Aorta (tissue), 5 donors: ENCODE results near the gene RPS18. TPM values are rescaled to one million over a fixed set of nuclear protein-coding genes. Genes with fewer than 3 reads are reported as not detected.

ENCODE experiments used
- ATAC-seq: fragments of 200-7000 bp; cut with Tn5 transposase; one replicate; pipeline ENCODE4 v1.9.1; 2022; ENCODE audit warnings: moderate library complexity; ENCODE audit not compliant: low FRiP score
- DNase-seq, 2 donors: peaks; one replicate each; pipeline ENCODE4 v3.0.0-alpha.2; 2020
- H3K27ac ChIP-seq, 2 donors: one replicate each; pipeline ENCODE4 v1.5.1; 2013; ENCODE audit warnings: low read length in 2 of 2, mild to moderate bottlenecking in 2 of 2, moderate library complexity in 2 of 2, control low read depth in 1 of 2, inconsistent platforms in 1 of 2, low read depth in 1 of 2
- H3K27me3 ChIP-seq, 2 donors: one replicate each; pipeline ENCODE4 v1.6.1; 2013; ENCODE audit warnings: control low read depth in 1 of 2, low read length in 1 of 2, mild to moderate bottlenecking in 1 of 2, moderate library complexity in 1 of 2; ENCODE audit not compliant: insufficient read depth in 2 of 2, control insufficient read depth in 1 of 2
- H3K36me3 ChIP-seq, 2 donors: one replicate each; pipeline ENCODE4 v1.6.1; 2013; ENCODE audit warnings: control low read depth in 1 of 2, low read length in 1 of 2, mild to moderate bottlenecking in 1 of 2; ENCODE audit not compliant: insufficient read depth in 2 of 2, control insufficient read depth in 1 of 2
- H3K4me1 ChIP-seq, 2 donors: one replicate each; pipeline ENCODE4 v1.6.1; 2013; ENCODE audit warnings: low read length in 2 of 2, control low read depth in 1 of 2, mild to moderate bottlenecking in 1 of 2, moderate library complexity in 1 of 2; ENCODE audit not compliant: insufficient read depth in 2 of 2, control insufficient read depth in 1 of 2
- H3K4me3 ChIP-seq, 2 donors: one replicate each; pipeline ENCODE4 v1.5.1; 2013; ENCODE audit warnings: low read length in 2 of 2, control low read depth in 1 of 2, mild to moderate bottlenecking in 1 of 2
- H3K9me3 ChIP-seq: one replicate; pipeline ENCODE4 v1.6.1; 2013; ENCODE audit warnings: mild to moderate bottlenecking, low read length; ENCODE audit not compliant: control insufficient read depth
- WGBS, 2 donors: extraction: QIAGEN DNeasy Blood & Tissue Kit; methylation state at CpG; one replicate each; pipeline ENCODE4 v1.1.7; 2013; 5-methylcytosine and 5-hydroxymethylcytosine counted together
- intact Hi-C, 2 donors: fragments of 100-400 bp; cut with DNase I; formaldehyde crosslinking; loops; one replicate each; pipeline versions ENCODE4 v1.14.2 to v1.15.0; 2022
- polyA plus RNA-seq, 2 donors: library from polyadenylated mRNA; stranded (reverse); fragments of 200-250 nt; gene quantifications; one replicate each; pipeline ENCODE4 v1.2.3, GENCODE V29; 2013
- total RNA-seq, 2 donors: library from RNA; stranded (reverse); fragmentation: NEBNext Ultra II Directional; extraction: Animal tissue kit (Norgen Biotek cat#: 25700); gene quantifications; one replicate each; pipeline ENCODE4 v1.2.1, GENCODE V29; 2021
- donor health status: healthy with polysubstance abuse.
- donor health status: Bipolar disorder and iron deficiency.
- donor health status: DM: no; HTN: no; CAD: no.
- donor health status: DM: no; HTN: no; CAD: no.
- donor health status: DM: yes; HTN: yes; CAD: no.

The RPS18 gene
- total and polyA plus RNA-seq, 4 donors: 1,497 to 5,431 (median 2,893) TPM

GRCh38 chr6:33299237-33299944, 27.5 kb downstream of the RPS18 start:
- H3K4me1 ChIP-seq: no peaks in the 10 kb centered on the region
- H3K36me3 ChIP-seq: peaks cover 0 to 4% of the 10 kb centered on the region in 2 donors
- H3K27ac ChIP-seq: peak overlapping the region; percentile 29 to 84
- 0% methylated on average over 54 of the region's 54 CpGs for WGBS, 2 donors
- peak; percentile 95 to 97 for DNase-seq
- no peaks in the 10 kb centered on the region for H3K27me3 ChIP-seq
- ATAC-seq: peak; percentile 90
- peak overlapping the region; percentile 66 to 75 for H3K4me3 ChIP-seq
- H3K9me3 ChIP-seq: no peaks in the 10 kb centered on the region
- intact Hi-C loops: no loop called here

GRCh38 chr6:33301877-33302276, 30.0 kb downstream of the RPS18 start:
- Histone ChIP-seq H3K36me3 (peaks cover 0 to 4% of the 10 kb centered on the region in 2 donors), H3K4me3 (no peak overlapping the region), H3K9me3 (no peaks in the 10 kb centered on the region), H3K4me1 (no peaks in the 10 kb centered on the region), H3K27me3 (no peaks in the 10 kb centered on the region), H3K27ac (no peak overlapping the region)
- no peak for DNase-seq
- intact Hi-C loops: no loop called here
- WGBS, 2 donors: 90% methylated on average over 3 of the region's 3 CpGs
- ATAC-seq: no peak

GRCh38 chr6:33304216-33304615, 32.3 kb downstream of the RPS18 start:
- intact Hi-C loops: no loop called here
- no peak overlapping the region for H3K27ac ChIP-seq
- ATAC-seq (no peak), DNase-seq (no peak)
- H3K4me1 ChIP-seq: no peaks in the 10 kb centered on the region
- 82 to 85% methylated on average over 16 of the region's 16 CpGs for WGBS, 2 donors
- H3K27me3 ChIP-seq: no peaks in the 10 kb centered on the region
- H3K9me3 ChIP-seq: no peaks in the 10 kb centered on the region
- no peak overlapping the region for H3K4me3 ChIP-seq
- peaks cover 0 to 4% of the 10 kb centered on the region in 2 donors for H3K36me3 ChIP-seq

GRCh38 chr6:33305052-33305451, 33.2 kb downstream of the RPS18 start:
- Histone ChIP-seq H3K4me1 (no peaks in the 10 kb centered on the region), H3K36me3 (peaks cover 0 to 4% of the 10 kb centered on the region in 2 donors), H3K27ac (no peak overlapping the region), H3K4me3 (no peak overlapping the region), H3K27me3 (no peaks in the 10 kb centered on the region), H3K9me3 (no peaks in the 10 kb centered on the region)
- ATAC-seq (no peak), DNase-seq (no peak)
- intact Hi-C loops: no loop called here
- WGBS, 2 donors: 76 to 80% methylated on average over 8 of the region's 8 CpGs

- Histone ChIP-seq H3K36me3 (peaks cover 0 to 4% of the 10 kb centered on the region in 2 donors), H3K27me3 (no peaks in the 10 kb centered on the region), H3K9me3 (no peaks in the 10 kb centered on the region), H3K27ac (no peak overlapping the region), H3K4me1 (no peaks in the 10 kb centered on the region), H3K4me3 (no peak overlapping the region)
- intact Hi-C loops: no loop called here
- no peak for DNase-seq
- 79 to 86% methylated on average over 4 of the region's 4 CpGs for WGBS, 2 donors
- no peak for ATAC-seq
Measured at GRCh38 chr6:33306356-33306755, 34.5 kb downstream of the RPS18 start.

GRCh38 chr6:33312361-33313104, 40.7 kb downstream of the RPS18 start:
- intact Hi-C loops: loop anchor here in 1 of 2 donors (5.0 kb wide), 1 partner anchor 35 kb away; the partner anchor contains the start of gene B3GALT4
- 3 to 4% methylated on average over 29 of the region's 29 CpGs for WGBS, 2 donors
- Histone ChIP-seq H3K4me1 (no peaks in the 10 kb centered on the region), H3K27ac (no peak overlapping the region), H3K36me3 (no peaks in the 10 kb centered on the region), H3K27me3 (no peaks in the 10 kb centered on the region), H3K4me3 (peak overlapping the region; percentile 83 to 91), H3K9me3 (no peaks in the 10 kb centered on the region)
- peak; percentile 20 for ATAC-seq
- peak in 1 of 2 donors; percentile 83 for DNase-seq

GRCh38 chr6:33313105-33313708, 41.3 kb downstream of the RPS18 start:
- no peaks in the 10 kb centered on the region for H3K9me3 ChIP-seq
- no peaks in the 10 kb centered on the region for H3K27me3 ChIP-seq
- H3K4me3 ChIP-seq: peak overlapping the region; percentile 83 to 91
- intact Hi-C loops: loop anchor here in 1 of 2 donors (5.0 kb wide), 1 partner anchor 36 kb away; the partner anchor contains the start of gene B3GALT4
- peak overlapping the region; percentile 36 to 56 for H3K27ac ChIP-seq
- WGBS, 2 donors: 0% methylated on average over 33 of the region's 33 CpGs
- ATAC-seq: peak; percentile 2
- H3K36me3 ChIP-seq: no peaks in the 10 kb centered on the region
- DNase-seq: peak in 1 of 2 donors; percentile 88
- H3K4me1 ChIP-seq: no peaks in the 10 kb centered on the region

GRCh38 chr6:33313709-33314514, 42.0 kb downstream of the RPS18 start, which contains the start of gene TAPBP:
Gene TAPBP (minus strand): TSS chr6:33314078. CDS start chr6:33314041, 37 bp downstream.
- intact Hi-C loops: loop anchor here in 1 of 2 donors (5.0 kb wide), 1 partner anchor 37 kb away; the partner anchor contains the start of gene B3GALT4
- Histone ChIP-seq H3K27ac (peak within 1 kb of the TSS; percentile 36 to 56), H3K27me3 (no peaks in the 10 kb centered on the region), H3K9me3 (no peaks in the 10 kb centered on the region), H3K36me3 (no peaks in the 10 kb centered on the region), H3K4me3 (peak within 1 kb of the TSS; percentile 83 to 91), H3K4me1 (no peaks in the 10 kb centered on the region)
- 0% methylated on average over 44 to 47 of the region's 47 CpGs for WGBS, 2 donors
- DNase-seq: peak; percentile 79 to 83
- peak; percentile 38 for ATAC-seq
